Measurements from ENCODE around the gene GK. TPM values are rescaled to one million over a fixed set of nuclear protein-coding genes. Genes with fewer than 3 reads are reported as not detected.

GK gene
- polyA plus RNA-seq, 1 donor (not counting 4 experiments of a cell fraction or from before 2014, with no cell fraction given): 2.0 TPM

- TF ChIP-seq EZH2 (IDR thresholded peaks at IDR 0.05; ENCODE audit: low read length) (no peak), CTCF (optimal IDR thresholded peaks at IDR 0.05 in 1 of 3, IDR thresholded peaks at IDR 0.05 in 1 of 3, conservative IDR thresholded peaks at IDR 0.05 in 1 of 3; ENCODE audit: extremely low read depth in 1 of 3, insufficient read depth in 2 of 3, low read length in 3 of 3) (peak; percentile 68 to 80 (median 70))
- Histone ChIP-seq H3K4me3 (ENCODE audit: control insufficient read depth in 2 of 3, extremely low read depth in 1 of 3, insufficient read depth in 2 of 3, low read depth in 1 of 3, low read length in 3 of 3) (no peak overlapping the region), H3K36me3 (ENCODE audit: control insufficient read depth in 2 of 2, extremely low read depth in 1 of 2, insufficient read depth in 2 of 2, low read length in 2 of 2) (no peaks in the 10 kb centered on the region), H3K79me2 (ENCODE audit: control insufficient read depth, insufficient read depth, low read length) (no peaks in the 10 kb centered on the region), H3K9ac (ENCODE audit: control insufficient read depth, extremely low read depth, insufficient read depth, low read length) (no peak overlapping the region), H3K9me3 (ENCODE audit: control insufficient read depth, low read depth, low read length) (no peaks in the 10 kb centered on the region), H3K4me1 (ENCODE audit: control insufficient read depth, extremely low read depth, insufficient read depth, low read length) (no peaks in the 10 kb centered on the region), H4K20me1 (ENCODE audit: control insufficient read depth, extremely low read depth, insufficient read depth, low read length) (no peaks in the 10 kb centered on the region), H3K9me1 (ENCODE audit: control insufficient read depth, extremely low read depth, insufficient read depth, low read length) (no peaks in the 10 kb centered on the region), H3K27ac (ENCODE audit: control insufficient read depth, insufficient read depth, low read length) (no peak overlapping the region), H3K4me2 (ENCODE audit: control insufficient read depth, extremely low read depth, insufficient read depth, low read depth, low read length) (no peak overlapping the region), H2AFZ (ENCODE audit: control insufficient read depth, low read length) (no peak overlapping the region), H3K27me3 (ENCODE audit: control insufficient read depth, extremely low read depth, insufficient read depth, low read length) (no peaks in the 10 kb centered on the region)
- peak; percentile 52 for FAIRE-seq
- dilution Hi-C loops (cut with MboI; ENCODE audit: extremely low pct_ligation_motif_present, low sequenced_read_pairs): no loop called here
- DNase-seq (ENCODE audit: low read depth, low spot score): peak; percentile 4
Observed at GRCh38 chrX:30735839-30736238, 82.6 kb downstream of the GK start.

- Histone ChIP-seq H3K4me2 (ENCODE audit: control insufficient read depth, extremely low read depth, insufficient read depth, low read depth, low read length) (no peak overlapping the region), H3K36me3 (ENCODE audit: control insufficient read depth in 2 of 2, extremely low read depth in 1 of 2, insufficient read depth in 2 of 2, low read length in 2 of 2) (no peaks in the 10 kb centered on the region), H3K9me3 (ENCODE audit: control insufficient read depth, low read depth, low read length) (no peaks in the 10 kb centered on the region), H3K9ac (ENCODE audit: control insufficient read depth, extremely low read depth, insufficient read depth, low read length) (no peak overlapping the region), H3K27ac (ENCODE audit: control insufficient read depth, insufficient read depth, low read length) (no peak overlapping the region), H3K4me1 (ENCODE audit: control insufficient read depth, extremely low read depth, insufficient read depth, low read length) (no peaks in the 10 kb centered on the region), H3K27me3 (ENCODE audit: control insufficient read depth, extremely low read depth, insufficient read depth, low read length) (no peaks in the 10 kb centered on the region), H3K9me1 (ENCODE audit: control insufficient read depth, extremely low read depth, insufficient read depth, low read length) (no peaks in the 10 kb centered on the region), H2AFZ (ENCODE audit: control insufficient read depth, low read length) (no peak overlapping the region), H4K20me1 (ENCODE audit: control insufficient read depth, extremely low read depth, insufficient read depth, low read length) (no peaks in the 10 kb centered on the region), H3K79me2 (ENCODE audit: control insufficient read depth, insufficient read depth, low read length) (no peaks in the 10 kb centered on the region), H3K4me3 (ENCODE audit: control insufficient read depth in 2 of 3, extremely low read depth in 1 of 3, insufficient read depth in 2 of 3, low read depth in 1 of 3, low read length in 3 of 3) (no peak overlapping the region)
- FAIRE-seq (no peak), DNase-seq (ENCODE audit: low read depth, low spot score) (no peak)
- no peak for TF ChIP-seq EZH2 (IDR thresholded peaks at IDR 0.05; ENCODE audit: low read length)
- no peak for TF ChIP-seq CTCF (optimal IDR thresholded peaks at IDR 0.05 in 1 of 3, IDR thresholded peaks at IDR 0.05 in 1 of 3, conservative IDR thresholded peaks at IDR 0.05 in 1 of 3; ENCODE audit: extremely low read depth in 1 of 3, insufficient read depth in 2 of 3, low read length in 3 of 3)
- dilution Hi-C loops (cut with MboI; ENCODE audit: extremely low pct_ligation_motif_present, low sequenced_read_pairs): no loop called here
Observed at GRCh38 chrX:30741545-30741944, 88.3 kb downstream of the GK start.

Data from keratinocyte (primary cell).